ENCODE results near the gene CALML4.

GRCh38 chr15:68211656-68212320, 6.7 kb upstream of the CALML4 start:
- no peak for TF ChIP-seq POLR2AphosphoS5 (IDR thresholded peaks at IDR 0.05; ENCODE audit: low read depth, low read length)
- TF ChIP-seq POLR2A (IDR thresholded peaks at IDR 0.05; ENCODE audit: low read depth, low read length), result no peak

All from GM12892 (cell line).